HG03175 (cell line): ENCODE measurements around the gene CD72.

ENCODE experiments used
- ATAC-seq: cut with Tn5 transposase; IDR thresholded peaks from one replicate; pipeline ENCODE4 v1.9.1; 2021; ENCODE audit warnings: mild to moderate bottlenecking, moderate library complexity; ENCODE audit not compliant: unreplicated experiment

The CD72 gene

DNA sequence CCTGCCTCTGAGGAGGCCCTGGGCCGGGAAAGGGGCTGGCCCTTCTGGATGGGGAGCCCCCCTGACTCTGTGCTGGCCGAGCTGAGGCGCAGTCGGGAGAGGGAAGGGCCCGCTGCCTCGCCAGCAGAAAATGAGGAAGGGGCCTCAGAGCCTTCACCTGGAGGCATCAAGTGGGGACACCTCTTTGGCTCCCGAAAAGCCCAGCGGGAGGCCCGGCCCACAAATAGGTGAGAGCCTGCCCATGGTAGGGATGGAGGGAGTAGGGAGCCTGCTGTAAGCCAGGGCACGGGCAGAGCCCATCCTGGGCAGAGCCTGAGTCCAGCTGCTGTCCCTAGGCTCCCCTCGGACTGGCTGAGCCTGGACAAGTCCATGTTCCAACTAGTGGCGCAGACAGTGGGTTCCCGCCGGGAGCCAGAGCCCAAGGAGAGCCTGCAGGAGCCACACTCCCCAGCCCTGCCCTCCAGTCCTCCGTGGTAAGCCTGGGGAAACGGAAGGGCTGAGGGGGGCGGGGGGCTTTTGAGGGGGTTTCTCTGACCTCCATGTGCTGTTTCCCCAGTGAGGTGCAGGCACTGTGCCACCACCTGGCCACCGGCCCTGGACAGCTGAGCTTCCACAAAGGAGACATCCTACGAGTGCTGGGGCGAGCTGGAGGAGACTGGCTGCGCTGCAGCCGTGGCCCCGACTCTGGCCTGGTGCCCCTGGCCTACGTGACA lies 57.4 kb downstream of the CD72 start:
- no peak for ATAC-seq
